ENCODE data around the gene SLC26A8.

GRCh38 chr6:36034441-36034840, 10.0 kb upstream of the SLC26A8 start:
- TF ChIP-seq POLR2A (IDR thresholded peaks at IDR 0.05) (no peak), CTCF (IDR thresholded peaks at IDR 0.05) (no peak)

Measured in tibial nerve (tissue), 3 donors.